ENCODE results near the gene NFKBIE. TPM values are rescaled to one million over a fixed set of nuclear protein-coding genes. Genes with fewer than 3 reads are reported as not detected.

NFKBIE gene
- total and polyA plus RNA-seq, 9 of the 15 experiments (the other 6 are each of a cell fraction or from before 2014, with no cell fraction given): 2.1 to 16.4 (median 11.7) TPM

- TF ChIP-seq ID3 (CRISPR knock-in tag; IDR thresholded peaks at IDR 0.05) (no peak), ID3 (tag; IDR thresholded peaks at IDR 0.05) (0 out of 2 replicates have a peak, but pooled peaks have one; percentile 42), ZBTB17 (CRISPR knock-in tag; IDR thresholded peaks at IDR 0.05) (peak; percentile 79), ATF6 (CRISPR knock-in tag; IDR thresholded peaks at IDR 0.05) (0 out of 2 replicates have a peak, but pooled peaks have one; percentile 37), KLF16 (IDR thresholded peaks at IDR 0.05) (peak; percentile 92), ELF4 (CRISPR knock-in tag; IDR thresholded peaks at IDR 0.05) (no peak), GATAD2A (IDR thresholded peaks at IDR 0.05) (0 out of 2 replicates have a peak, but pooled peaks have one; percentile 51), KDM1A (IDR thresholded peaks at IDR 0.05) (no peak; a peak in 1 of 4 replicates), HMGN3 (IDR thresholded peaks at IDR 0.05; ENCODE audit: borderline replicate concordance, extremely low read depth, insufficient read length, low read depth, low read length) (peak; percentile 94), ZNF232 (CRISPR knock-in tag; IDR thresholded peaks at IDR 0.05) (0 out of 2 replicates have a peak, but pooled peaks have one; percentile 63), PCBP2 (IDR thresholded peaks at IDR 0.05; ENCODE audit: low read depth, low read length, poor library complexity, severe bottlenecking) (no peak), E2F4 (CRISPR knock-in tag; IDR thresholded peaks at IDR 0.05; ENCODE audit: low read depth) (0 out of 2 replicates have a peak, but pooled peaks have one; percentile 23), E2F3 (CRISPR knock-in tag; IDR thresholded peaks at IDR 0.05) (no peak), TAL1 (IDR thresholded peaks at IDR 0.05) (no peak), DACH1 (IDR thresholded peaks at IDR 0.05; ENCODE audit: partially characterized antibody) (peak; percentile 46), SMARCC2 (IDR thresholded peaks at IDR 0.05; ENCODE audit: low read depth) (no peak), GABPA (tag; conservative IDR thresholded peaks at IDR 0.05; ENCODE audit: low read depth) (peak; percentile 50; the same call in 1 of the 2 replicates), U2AF1 (optimal IDR thresholded peaks at IDR 0.05; ENCODE audit: low read depth, low read length) (peak; percentile 83), RBM34 (IDR thresholded peaks at IDR 0.05; ENCODE audit: borderline replicate concordance, insufficient read depth, low read length) (0 out of 2 replicates have a peak, but pooled peaks have one; percentile 76), ZNF280A (IDR thresholded peaks at IDR 0.05; ENCODE audit: low read depth, partially characterized antibody) (no peak), POLR3A (IDR thresholded peaks at IDR 0.05; ENCODE audit: borderline replicate concordance, extremely low read depth, insufficient read depth, insufficient read length) (no peak), NFATC3 (IDR thresholded peaks at IDR 0.05) (no peak), ZNF12 (CRISPR knock-in tag; IDR thresholded peaks at IDR 0.05) (0 out of 2 replicates have a peak, but pooled peaks have one; percentile 61), NR3C1 (CRISPR knock-in tag; IDR thresholded peaks at IDR 0.05) (no peak)
Observed at GRCh38 chr6:44219053-44219814, 46.1 kb downstream of the NFKBIE start (continued).
